Activated CD8-positive, alpha-beta memory T cell treated with anti-CD3 and anti-CD28 coated beads, Interleukin-2, amount 50 U/mL, for 24 hours (primary cell): Measurements from ENCODE around the gene MRGPRD.
"Not testable (repeated sequence)": the region's sequence is repeated elsewhere in the genome, so short reads cannot be mapped to it uniquely, and the experiment has no call there.

ENCODE experiments used
- DNase-seq: peaks from one replicate; pipeline ENCODE4 v3.0.0-alpha.2; 2020; ENCODE audit errors: extremely low read depth

Gene MRGPRD

GRCh38 chr11:69005631-69006368, 25.0 kb upstream of the MRGPRD start:
- no peak for DNase-seq

GRCh38 chr11:69005183-69005630, 24.4 kb upstream of the MRGPRD start:
- no peak for DNase-seq

GRCh38 chr11:69004411-69005182, 23.8 kb upstream of the MRGPRD start:
- DNase-seq: no peak

GRCh38 chr11:69003866-69004367, 23.1 kb upstream of the MRGPRD start:
- DNase-seq: no peak

GRCh38 chr11:69003301-69003865, 22.6 kb upstream of the MRGPRD start:
- no peak for DNase-seq

- DNase-seq: no peak
Measured at GRCh38 chr11:69002570-69003231, 21.9 kb upstream of the MRGPRD start.

GRCh38 chr11:69002110-69002569, 21.4 kb upstream of the MRGPRD start:
- DNase-seq: no peak

GRCh38 chr11:69001243-69002081, 20.7 kb upstream of the MRGPRD start:
- DNase-seq: no peak

- no peak for DNase-seq
Measured at GRCh38 chr11:69000831-69001242, 20.1 kb upstream of the MRGPRD start.

GRCh38 chr11:69000391-69000790, 19.6 kb upstream of the MRGPRD start:
- no peak for DNase-seq

- not testable (repeated sequence) for DNase-seq
Measured at GRCh38 chr11:68999748-69000355, 19.1 kb upstream of the MRGPRD start.

- DNase-seq: no peak
Measured at GRCh38 chr11:68999093-68999747, 18.4 kb upstream of the MRGPRD start.

- DNase-seq: no peak
Measured at GRCh38 chr11:68998390-68998911, 17.7 kb upstream of the MRGPRD start.

- no peak for DNase-seq
Measured at GRCh38 chr11:68997995-68998348, 17.2 kb upstream of the MRGPRD start.

- no peak for DNase-seq
Measured at GRCh38 chr11:68997124-68997994, 16.6 kb upstream of the MRGPRD start.

GRCh38 chr11:68996376-68997123, 15.8 kb upstream of the MRGPRD start:
- no peak for DNase-seq

GRCh38 chr11:68994894-68995285, 14.1 kb upstream of the MRGPRD start:
- DNase-seq: no peak
